HUES6 (cell line): ENCODE results near the gene ZNF532.
"Not testable (repeated sequence)": the region's sequence is repeated elsewhere in the genome, so short reads cannot be mapped to it uniquely, and the experiment has no call there.

Experiments
- H3K27ac ChIP-seq: 2 replicates; pipeline ENCODE4 v1.7.0; 2013; ENCODE audit warnings: low read depth, mild to moderate bottlenecking, low read length, inconsistent platforms
- H3K27me3 ChIP-seq: 2 replicates; pipeline ENCODE4 v1.6.1; 2013; ENCODE audit warnings: low read length; ENCODE audit not compliant: control insufficient read depth, insufficient read depth
- H3K36me3 ChIP-seq: 2 replicates; pipeline ENCODE4 v1.6.1; 2013; ENCODE audit warnings: low read length; ENCODE audit not compliant: control insufficient read depth, insufficient read depth
- H3K4me1 ChIP-seq: 2 replicates; pipeline ENCODE4 v1.6.1; 2013; ENCODE audit warnings: low read length; ENCODE audit not compliant: control insufficient read depth, insufficient read depth
- H3K4me3 ChIP-seq: 2 replicates; pipeline ENCODE4 v1.5.1; 2013; ENCODE audit warnings: low read depth, low read length
- H3K9ac ChIP-seq: one replicate; pipeline ENCODE4 v1.6.1; 2013; ENCODE audit warnings: mild to moderate bottlenecking, low read length
- H3K9me3 ChIP-seq: 2 replicates; pipeline ENCODE4 v1.6.1; 2013; ENCODE audit warnings: low read depth, low read length; ENCODE audit not compliant: control insufficient read depth, insufficient read depth

ZNF532 gene

DNA sequence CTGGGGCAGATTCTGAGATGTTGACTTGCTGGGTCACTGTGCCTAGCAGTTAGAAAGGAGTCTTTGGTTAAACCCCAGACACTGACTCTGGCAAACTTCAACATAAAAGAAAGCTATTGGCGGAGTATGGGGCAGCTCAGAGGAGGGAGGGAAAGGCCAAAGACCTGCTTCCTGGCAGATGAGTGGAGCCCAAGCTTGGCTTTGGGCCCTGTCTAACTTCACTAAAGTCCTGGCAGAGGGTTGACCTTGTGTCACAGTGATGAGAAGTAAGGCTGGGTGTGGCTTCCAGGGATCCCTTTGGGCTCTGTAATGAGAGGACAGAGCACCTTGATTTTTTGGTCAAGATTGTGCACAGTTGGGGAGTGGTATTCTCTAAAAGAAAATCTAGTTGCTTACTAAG is 145.2 kb downstream of the ZNF532 start:
- Histone ChIP-seq H3K27me3 (no peaks in the 10 kb centered on the region), H3K9me3 (peaks cover 7% of the 10 kb centered on the region; the same call in 1 of the 2 replicates), H3K27ac (no peak overlapping the region)

DNA sequence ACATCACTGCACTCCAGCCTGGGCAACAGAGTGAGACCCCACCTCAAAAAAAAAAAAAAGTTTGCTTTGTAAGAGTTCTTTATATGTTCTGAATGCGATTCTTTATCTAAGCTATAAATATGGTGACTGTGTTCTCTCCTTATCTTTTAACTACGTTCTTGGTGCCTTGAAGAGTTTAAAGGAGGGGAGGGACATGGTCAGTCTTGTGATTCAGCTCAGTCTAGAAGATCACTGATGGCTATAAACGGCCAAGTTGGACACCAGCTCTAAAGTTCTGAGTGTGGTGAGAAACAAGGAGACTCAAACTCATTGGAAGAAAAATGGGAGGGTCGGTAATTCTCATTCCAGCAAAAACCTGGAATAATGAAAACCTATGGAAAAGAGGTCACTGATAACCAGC is 146.6 kb downstream of the ZNF532 start:
- peaks cover 14% of the 10 kb centered on the region for H3K4me1 ChIP-seq
- H3K27ac ChIP-seq, result no peak overlapping the region
- no peaks in the 10 kb centered on the region for H3K27me3 ChIP-seq
- no peak overlapping the region for H3K9ac ChIP-seq
- peaks cover 6% of the 10 kb centered on the region for H3K9me3 ChIP-seq
- H3K36me3 ChIP-seq, result no peaks in the 10 kb centered on the region
- H3K4me3 ChIP-seq, result no peak overlapping the region

More for the DNA sequence above, 145.2 kb downstream of the ZNF532 start:
- Histone ChIP-seq H3K9ac (no peak overlapping the region), H3K4me1 (peaks cover 19% of the 10 kb centered on the region), H3K36me3 (no peaks in the 10 kb centered on the region), H3K4me3 (no peak overlapping the region)

GRCh38 chr18:59011786-59012185 is 147.1 kb downstream of the ZNF532 start:
- Histone ChIP-seq H3K27ac (no peak overlapping the region), H3K4me3 (no peak overlapping the region), H3K9ac (no peak overlapping the region), H3K27me3 (no peaks in the 10 kb centered on the region), H3K4me1 (peaks cover 14% of the 10 kb centered on the region), H3K9me3 (peaks cover 1% of the 10 kb centered on the region; the same call in 1 of the 2 replicates), H3K36me3 (no peaks in the 10 kb centered on the region)

DNA sequence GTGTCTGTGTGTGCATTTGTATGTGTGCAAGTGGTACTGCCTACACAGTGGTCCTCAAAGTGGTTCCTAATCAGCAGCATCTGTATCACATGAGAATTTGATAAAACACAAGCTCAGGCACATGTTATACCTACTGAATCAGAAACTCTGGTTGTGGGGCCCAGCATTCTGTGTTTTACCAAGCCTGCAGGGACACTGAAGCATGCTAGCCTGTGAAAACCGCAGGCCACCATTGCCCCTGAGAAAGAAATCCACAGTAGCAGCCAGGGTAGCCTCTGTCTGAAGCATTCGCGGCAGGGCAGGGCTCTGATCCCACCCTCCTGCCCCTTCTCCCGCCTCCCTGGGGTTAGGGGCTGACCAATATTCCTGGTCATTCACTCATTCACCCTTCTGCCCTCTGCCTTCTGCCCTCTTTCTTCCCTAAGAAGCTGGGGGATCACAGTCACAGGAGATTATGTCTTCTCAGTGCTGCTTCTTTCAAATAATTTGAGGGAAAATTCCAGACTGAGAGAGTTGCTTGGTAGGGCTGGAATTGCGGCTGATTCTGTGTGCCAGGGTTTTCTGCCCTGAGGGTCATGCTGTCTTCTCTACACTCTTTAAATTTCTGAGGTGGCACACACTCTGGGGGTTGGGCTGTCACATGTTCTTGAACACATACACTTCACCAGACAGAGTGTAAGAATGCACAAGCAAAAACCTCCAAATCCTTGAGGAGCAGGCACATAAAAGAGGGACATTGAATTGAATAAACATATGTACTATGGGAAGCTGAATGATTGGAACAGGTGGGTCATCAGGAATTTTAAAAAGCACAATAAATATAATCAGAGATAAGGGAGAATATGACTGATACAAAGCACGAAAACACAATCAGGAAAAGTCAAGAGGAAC is 148.4 kb downstream of the ZNF532 start:
- H3K4me3 ChIP-seq, result no peak overlapping the region
- peaks cover 12% of the 10 kb centered on the region for H3K4me1 ChIP-seq
- H3K9ac ChIP-seq, result no peak overlapping the region
- no peaks in the 10 kb centered on the region for H3K36me3 ChIP-seq
- H3K9me3 ChIP-seq, result peaks cover 9% of the 10 kb centered on the region
- H3K27me3 ChIP-seq, result no peaks in the 10 kb centered on the region
- H3K27ac ChIP-seq, result no peak overlapping the region

DNA sequence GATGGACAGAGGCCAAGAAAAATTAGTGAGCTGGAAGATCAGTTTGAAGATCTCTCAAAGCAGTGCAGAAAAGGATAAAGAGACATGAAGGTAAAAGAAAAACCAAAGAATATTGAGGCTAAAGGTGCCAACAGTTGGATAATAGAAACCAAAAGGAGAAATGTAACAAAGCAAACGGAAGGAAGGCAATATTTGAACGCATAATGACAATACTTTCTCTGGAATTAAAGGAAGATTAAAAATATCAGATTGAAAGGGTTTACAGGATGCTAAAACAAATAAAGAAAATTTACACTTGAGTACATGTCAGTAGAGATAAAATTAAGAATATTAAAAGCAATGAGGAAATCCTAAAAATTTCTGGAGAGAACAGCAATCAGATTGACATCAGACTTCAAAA is 149.1 kb downstream of the ZNF532 start:
- Histone ChIP-seq H3K9me3 (peaks cover 16% of the 10 kb centered on the region), H3K27me3 (no peaks in the 10 kb centered on the region), H3K4me3 (no peak overlapping the region), H3K4me1 (peaks cover 9% of the 10 kb centered on the region), H3K27ac (no peak overlapping the region), H3K9ac (no peak overlapping the region), H3K36me3 (no peaks in the 10 kb centered on the region)

GRCh38 chr18:59015531-59016152 is 151.0 kb downstream of the ZNF532 start:
- no peaks in the 10 kb centered on the region for H3K36me3 ChIP-seq
- H3K27ac ChIP-seq, result no peak overlapping the region
- H3K27me3 ChIP-seq, result no peaks in the 10 kb centered on the region
- no peak overlapping the region for H3K9ac ChIP-seq
- peaks cover 9% of the 10 kb centered on the region for H3K4me1 ChIP-seq
- peaks cover 17% of the 10 kb centered on the region for H3K9me3 ChIP-seq
- no peak overlapping the region for H3K4me3 ChIP-seq

DNA sequence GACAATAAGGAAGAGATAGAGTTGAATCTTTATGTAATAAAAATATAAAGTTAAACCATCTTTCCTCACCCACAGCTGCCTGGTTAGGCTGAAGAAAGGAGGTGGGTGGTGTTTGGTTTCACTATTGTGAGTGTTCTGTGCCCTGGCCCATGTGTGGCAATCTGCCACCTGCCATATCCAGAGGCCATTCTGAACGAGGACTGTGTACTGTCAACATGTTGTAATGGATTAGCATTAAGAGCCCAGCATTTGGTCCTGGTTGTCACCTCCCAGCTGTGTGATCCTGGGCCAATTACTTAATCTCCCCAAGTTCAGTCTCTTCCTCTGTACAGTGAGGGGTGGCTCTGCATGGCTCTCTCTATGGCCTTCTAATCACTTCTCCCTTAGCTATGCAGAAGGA is 156.8 kb downstream of the ZNF532 start:
- no peaks in the 10 kb centered on the region for H3K27me3 ChIP-seq
- H3K4me3 ChIP-seq, result no peak overlapping the region
- H3K27ac ChIP-seq, result no peak overlapping the region
- peaks cover 17% of the 10 kb centered on the region for H3K9me3 ChIP-seq
- H3K4me1 ChIP-seq, result no peaks in the 10 kb centered on the region
- H3K36me3 ChIP-seq, result no peaks in the 10 kb centered on the region
- no peak overlapping the region for H3K9ac ChIP-seq

GRCh38 chr18:59022167-59022945 is 157.7 kb downstream of the ZNF532 start:
- Histone ChIP-seq H3K36me3 (no peaks in the 10 kb centered on the region), H3K4me1 (no peaks in the 10 kb centered on the region), H3K27ac (no peak overlapping the region), H3K9ac (no peak overlapping the region), H3K4me3 (no peak overlapping the region), H3K27me3 (no peaks in the 10 kb centered on the region), H3K9me3 (peaks cover 15% of the 10 kb centered on the region)

GRCh38 chr18:59024829-59025228 is 160.2 kb downstream of the ZNF532 start:
- Histone ChIP-seq H3K27me3 (no peaks in the 10 kb centered on the region), H3K4me1 (no peaks in the 10 kb centered on the region), H3K4me3 (no peak overlapping the region), H3K36me3 (no peaks in the 10 kb centered on the region), H3K9ac (no peak overlapping the region), H3K27ac (no peak overlapping the region), H3K9me3 (no peaks in the 10 kb centered on the region)

DNA sequence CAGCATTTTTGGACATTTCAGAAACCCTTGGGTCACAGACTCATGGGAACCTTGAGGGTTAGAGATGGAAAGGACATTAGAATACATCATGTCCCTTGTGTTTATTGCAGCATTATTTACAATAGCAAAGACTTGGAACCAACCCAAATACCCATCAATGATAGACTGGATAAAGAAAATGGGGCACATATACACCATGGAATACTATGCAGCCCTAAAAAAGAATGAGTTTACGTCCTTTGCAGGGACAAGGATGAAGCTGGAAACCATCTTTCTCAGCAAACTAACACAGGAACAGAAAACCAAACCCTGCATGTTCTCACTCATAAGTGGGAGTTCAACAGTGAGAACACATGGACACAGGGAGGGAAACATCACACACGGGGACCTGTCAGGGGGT is 160.9 kb downstream of the ZNF532 start:
- not testable (repeated sequence) for H3K9me3 ChIP-seq, H3K4me3 ChIP-seq, H3K27me3 ChIP-seq, H3K4me1 ChIP-seq, H3K27ac ChIP-seq, H3K36me3 ChIP-seq, H3K9ac ChIP-seq

DNA sequence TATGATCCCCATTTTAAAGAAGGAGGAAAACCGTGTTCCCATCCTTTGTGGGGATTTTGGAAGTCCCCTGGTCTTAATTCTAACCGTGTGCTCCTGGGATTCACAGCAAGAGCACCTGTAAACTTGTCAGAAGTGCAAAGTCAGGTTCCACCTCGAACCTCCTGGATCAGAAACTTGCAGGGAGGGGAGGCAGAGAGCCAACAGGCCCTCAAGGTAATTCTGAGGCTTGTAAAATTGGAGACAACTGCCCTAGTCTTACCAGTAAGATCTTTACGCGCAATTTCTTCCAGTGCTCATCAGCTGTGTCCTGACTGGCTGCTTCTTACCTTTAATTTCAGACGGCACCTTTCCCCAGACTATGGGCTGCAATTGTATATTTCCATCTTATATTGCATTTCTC is 161.7 kb downstream of the ZNF532 start:
- peaks cover 5% of the 10 kb centered on the region for H3K4me1 ChIP-seq
- H3K9ac ChIP-seq, result no peak overlapping the region
- H3K27me3 ChIP-seq, result no peaks in the 10 kb centered on the region
- no peak overlapping the region for H3K4me3 ChIP-seq
- no peaks in the 10 kb centered on the region for H3K9me3 ChIP-seq
- no peak overlapping the region for H3K27ac ChIP-seq
- no peaks in the 10 kb centered on the region for H3K36me3 ChIP-seq
